SU-DHL-6 (cell line): ENCODE data around the gene EYS.

Experiments used
- CTCF ChIP-seq: fragments of 200-600 bp; sonication (generic); IDR thresholded peaks from one replicate; pipeline ENCODE4 v1.5.1; 2017; ENCODE audit warnings: antibody characterized with exemption, mild to moderate bottlenecking, low read length, moderate library complexity; ENCODE audit not compliant: insufficient read depth, poor library complexity, severe bottlenecking
- EZH2phosphoT487 ChIP-seq: fragments of 200-600 bp; sonication (generic), shearing (Covaris generic); conservative IDR thresholded peaks from 2 replicates; pipeline ENCODE4 v1.6.1; 2018; ENCODE audit warnings: mild to moderate bottlenecking, antibody characterized with exemption, low read length, moderate library complexity, mixed read lengths

- TF ChIP-seq CTCF (no peak), EZH2phosphoT487 (no peak)
Measured at GRCh38 chr6:63807056-63807455, 1900.0 kb downstream of the EYS start.
